Measurements from ENCODE around the gene VSIG1.

- TF ChIP-seq CTCF (IDR thresholded peaks at IDR 0.05; ENCODE audit: insufficient read depth, low read length, poor library complexity, severe bottlenecking): no peak
- TF ChIP-seq EZH2phosphoT487 (conservative IDR thresholded peaks at IDR 0.05; ENCODE audit: low read length): no peak
These were observed 36.2 kb downstream of the VSIG1 start for GRCh38 chrX:108081110-108081509.
